HCT116 (cell line): ENCODE measurements around the gene PSMG3. TPM values are rescaled to one million over a fixed set of nuclear protein-coding genes. Genes with fewer than 3 reads are reported as not detected.

ENCODE experiments used
- ATAC-seq: fragments of 200-7000 bp; cut with Tn5 transposase; 2 replicates; pipeline ENCODE4 v1.9.1; 2020; ENCODE audit warnings: mild to moderate bottlenecking, moderate library complexity
- BruUV-seq: library from RNA; stranded (reverse); fragments of 400-500 nt; replicated peaks from 2 replicates; lab custom pipeline; 2021; lab: Mats Ljungman, UMichigan
- CTCF ChIA-PET: fragments of 300-600 bp; sonication (Branson Sonifier 250); formaldehyde crosslinking; loops from one replicate; lab custom pipeline; 2021; ENCODE audit warnings: antibody characterized with exemption; lab: Charles Lee
- POLR2A ChIA-PET: fragments of 300-600, 350-600 bp; sonication (Branson Sonifier 250); formaldehyde crosslinking; loops from one replicate; lab custom pipeline; 2021; ENCODE audit warnings: antibody characterized with exemption; lab: Charles Lee
- RAD21 ChIA-PET, 2 experiments: fragments of 300-600 bp; sonication (Branson Sonifier 250); formaldehyde crosslinking; loops; one replicate each; lab custom pipeline; 2023; ENCODE audit warnings: low total read pairs in 2 of 2; ENCODE audit not compliant: uncharacterized antibody in 2 of 2, unreplicated experiment in 2 of 2, low non-redundant PET in 1 of 2; lab: Charles Lee
- DNase-seq: peaks from one replicate; pipeline ENCODE4 v3.0.0-alpha.2; 2010; ENCODE audit warnings: low read depth, low spot score
- H2AFZ ChIP-seq: fragments of 200-600 bp; shearing (Covaris generic), sonication (generic); 2 replicates; pipeline ENCODE4 v1.6.1; 2017; ENCODE audit warnings: low read depth, mixed run types, mixed read lengths, antibody characterized with exemption, low read length; ENCODE audit not compliant: poor library complexity, severe bottlenecking
- H3K27ac ChIP-seq: 2 replicates; pipeline ENCODE4 v1.5.1; 2012; ENCODE audit warnings: low read depth, low read length
- H3K27me3 ChIP-seq: fragments of 200-600 bp; sonication (generic); 2 replicates; pipeline ENCODE4 v1.6.1; 2016; ENCODE audit warnings: mixed run types, low read length, mixed read lengths; ENCODE audit not compliant: insufficient read depth
- H3K36me3 ChIP-seq, 2 experiments: fragments of 200-500 bp in 1 of 2; fragments of 200-600 bp in 1 of 2; sonication (Bioruptor generic) in 1 of 2; sonication (generic) in 1 of 2; 2 replicates each; pipeline versions ENCODE4 v1.5.1 to v1.6.1; 2014 to 2016; ENCODE audit warnings: low read length in 2 of 2, inconsistent platforms in 1 of 2, mixed read lengths in 1 of 2, mixed run types in 1 of 2; ENCODE audit not compliant: insufficient read depth in 2 of 2, control insufficient read depth in 1 of 2
- H3K4me1 ChIP-seq, 2 experiments: fragments of 200-600 bp in 1 of 2; sonication (generic) in 1 of 2; 2 replicates each; pipeline versions ENCODE4 v1.5.1 to v1.6.1; 2012 to 2017; ENCODE audit warnings: low read length in 2 of 2, inconsistent platforms in 1 of 2, mild to moderate bottlenecking in 1 of 2, mixed read lengths in 1 of 2, mixed run types in 1 of 2, moderate library complexity in 1 of 2; ENCODE audit not compliant: insufficient read depth in 2 of 2, control insufficient read depth in 1 of 2
- H3K4me2 ChIP-seq: fragments of 200-600 bp; sonication (generic); 2 replicates; pipeline ENCODE4 v1.6.1; 2017; ENCODE audit warnings: mixed run types, low read length, mixed read lengths
- H3K4me3 ChIP-seq, 2 experiments: fragments of 200-600 bp in 1 of 2; sonication (generic) in 1 of 2; replicated peaks in 1 of 2; 2 replicates each; pipeline ENCODE4 v1.5.1; 2011 to 2016; ENCODE audit warnings: low read length in 2 of 2, control low read depth in 1 of 2, low read depth in 1 of 2, mild to moderate bottlenecking in 1 of 2, mixed read lengths in 1 of 2, mixed run types in 1 of 2
- H3K79me2 ChIP-seq: fragments of 200-600 bp; sonication (generic); 2 replicates; pipeline ENCODE4 v1.6.1; 2017; ENCODE audit warnings: mild to moderate bottlenecking, mixed run types, low read length, moderate library complexity, mixed read lengths; ENCODE audit not compliant: insufficient read depth
- H3K9ac ChIP-seq: fragments of 200-600 bp; sonication (generic); 2 replicates; pipeline ENCODE4 v1.6.1; 2016; ENCODE audit warnings: low read length, mixed read lengths
- H3K9me2 ChIP-seq: fragments of 200-600 bp; sonication (generic), shearing (Covaris generic); 2 replicates; pipeline ENCODE4 v1.6.1; 2017; ENCODE audit warnings: mixed run types, mild to moderate bottlenecking, moderate library complexity; ENCODE audit not compliant: insufficient read depth
- H3K9me3 ChIP-seq, 2 experiments: fragments of 200-500 bp in 1 of 2; fragments of 200-600 bp in 1 of 2; sonication (Bioruptor generic) in 1 of 2; sonication (generic) in 1 of 2; 2 replicates each; pipeline ENCODE4 v1.6.1; 2014 to 2017; ENCODE audit warnings: low read length in 2 of 2, mixed read lengths in 2 of 2, inconsistent platforms in 1 of 2, low read depth in 1 of 2, mild to moderate bottlenecking in 1 of 2, mixed run types in 1 of 2, moderate library complexity in 1 of 2; ENCODE audit not compliant: control insufficient read depth in 1 of 2, insufficient read depth in 1 of 2
- H4K20me1 ChIP-seq: fragments of 200-600 bp; sonication (generic), shearing (Covaris generic); 2 replicates; pipeline ENCODE4 v1.6.1; 2017; ENCODE audit warnings: mixed run types, mild to moderate bottlenecking, moderate library complexity; ENCODE audit not compliant: insufficient read depth
- CEBPB ChIP-seq: IDR thresholded peaks from 2 replicates; pipeline ENCODE4 v1.6.1; 2012; ENCODE audit warnings: low read depth
- CTCF ChIP-seq, 3 experiments: fragments of 200-600 bp in 1 of 3; sonication (generic) in 1 of 3; IDR thresholded peaks in 2 of 3; conservative IDR thresholded peaks in 1 of 3; 2 replicates each; pipeline ENCODE4 v1.5.1; 2012 to 2017; ENCODE audit warnings: low read depth in 2 of 3, low read length in 2 of 3, antibody characterized with exemption in 1 of 3, borderline replicate concordance in 1 of 3, control low read depth in 1 of 3, mild to moderate bottlenecking in 1 of 3, mixed read lengths in 1 of 3, mixed run types in 1 of 3, moderate library complexity in 1 of 3; ENCODE audit not compliant: insufficient read depth in 1 of 3
- EZH2 ChIP-seq: fragments of 200-600 bp; sonication (generic); IDR thresholded peaks from 2 replicates; pipeline ENCODE4 v1.6.1; 2017; ENCODE audit warnings: antibody characterized with exemption, mixed run types
- EZH2phosphoT487 ChIP-seq: fragments of 200-600 bp; IDR thresholded peaks from 2 replicates; pipeline ENCODE4 v1.6.1; 2018; ENCODE audit warnings: antibody characterized with exemption, borderline replicate concordance
- FOSL1 ChIP-seq: IDR thresholded peaks from 2 replicates; pipeline ENCODE4 v1.6.1; 2012; ENCODE audit warnings: low read depth
- POLR2AphosphoS5 ChIP-seq: IDR thresholded peaks from 2 replicates; pipeline ENCODE4 v1.6.1; 2011; ENCODE audit warnings: mild to moderate bottlenecking, low read depth, low read length, moderate library complexity
- SIN3A ChIP-seq: IDR thresholded peaks from 2 replicates; pipeline ENCODE4 v1.6.1; 2012; ENCODE audit warnings: low read depth
- SP1 ChIP-seq: IDR thresholded peaks from 2 replicates; pipeline ENCODE4 v1.6.1; 2012; ENCODE audit warnings: low read depth
- YY1 ChIP-seq: IDR thresholded peaks from 2 replicates; pipeline ENCODE4 v1.6.1; 2011; ENCODE audit warnings: low read length, low read depth, moderate library complexity, mild to moderate bottlenecking; ENCODE audit not compliant: insufficient replicate concordance; ENCODE audit errors: extremely low read depth
- ZBTB33 ChIP-seq: IDR thresholded peaks from 2 replicates; pipeline ENCODE4 v1.6.1; 2011; ENCODE audit warnings: mild to moderate bottlenecking, low read length, moderate library complexity; ENCODE audit not compliant: insufficient replicate concordance; ENCODE audit errors: extremely low read depth
- ZFX ChIP-seq: fragments of 450-650 bp; IDR thresholded peaks from 2 replicates; pipeline ENCODE4 v1.6.1; 2017
- intact Hi-C: fragments of 100-400 bp; cut with micrococcal nuclease; formaldehyde crosslinking; loops from 2 replicates; pipeline ENCODE4 v1.10.0; 2022
- total RNA-seq: library from RNA; stranded (reverse); gene quantifications from one replicate; pipeline ENCODE4 v1.2.1, GENCODE V29; 2021; ENCODE audit not compliant: unreplicated experiment
- TF ChIP-seq, protein P1 (sequence below): IDR thresholded peaks from 2 replicates; pipeline ENCODE4 v1.6.1; 2012; ENCODE audit warnings: low read depth

The PSMG3 gene
- total RNA-seq, 1 experiment from 2014 or later: 60.9 TPM

DNA sequence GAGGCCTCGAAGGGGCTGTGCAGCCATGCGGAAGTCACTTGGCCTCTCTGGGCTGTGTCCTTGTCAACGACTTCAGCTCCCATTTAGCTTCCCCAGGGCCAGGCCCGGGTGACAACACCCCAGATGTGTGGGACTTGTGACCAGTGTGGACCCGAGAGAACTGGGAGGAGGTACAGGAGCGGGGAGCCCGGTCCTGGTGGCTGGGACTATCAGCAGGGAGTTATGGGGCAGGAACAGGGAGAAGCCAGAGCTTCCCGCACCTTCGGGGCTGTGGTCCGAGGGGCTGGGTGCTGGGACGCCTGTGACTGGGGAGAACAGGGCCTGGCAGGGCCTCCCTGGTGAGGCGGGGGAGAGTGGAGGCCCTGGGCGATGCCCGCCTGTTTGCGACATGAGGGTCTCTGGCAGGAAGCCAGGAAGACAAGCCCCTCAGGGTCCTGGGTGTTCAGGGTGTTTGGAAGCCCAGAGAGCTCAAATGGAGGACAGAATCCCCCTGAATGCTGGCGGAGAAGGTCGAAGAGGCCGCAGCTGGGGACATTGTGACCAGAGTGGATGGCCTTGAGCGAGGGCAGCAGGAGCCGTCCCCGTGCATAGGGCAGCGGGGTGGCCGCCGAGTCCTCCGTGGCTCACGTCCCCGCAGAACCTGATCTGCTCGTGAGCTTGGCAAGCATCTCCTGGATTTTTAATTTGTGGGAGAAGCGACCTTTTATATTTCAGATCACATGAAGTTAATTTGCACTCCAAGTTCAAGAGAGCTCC, 30.0 kb upstream of the PSMG3 start:
- CTCF ChIA-PET: no interaction called here
- no peaks in the 10 kb centered on the region for H3K36me3 ChIP-seq
- H3K9ac ChIP-seq: no peak overlapping the region
- no TSS peak for BruUV-seq
- H3K9me3 ChIP-seq: no peaks in the 10 kb centered on the region
- no peaks in the 10 kb centered on the region for H3K4me1 ChIP-seq
- H4K20me1 ChIP-seq: no peaks in the 10 kb centered on the region
- H3K27me3 ChIP-seq: no peaks in the 10 kb centered on the region
- H3K4me3 ChIP-seq: no peak overlapping the region
- intact Hi-C loops: no loop called here
- POLR2A ChIA-PET: no interaction called here
- no peaks in the 10 kb centered on the region for H3K79me2 ChIP-seq
- H3K9me2 ChIP-seq: no peaks in the 10 kb centered on the region
- H3K27ac ChIP-seq: no peak overlapping the region
- TF ChIP-seq ZBTB33: no peak
- no peak for TF ChIP-seq SP1
- TF ChIP-seq POLR2AphosphoS5: no peak
- no peak for TF ChIP-seq SIN3A
- TF ChIP-seq YY1: no peak
- no peak for TF ChIP-seq EZH2phosphoT487
- no peak for TF ChIP-seq CTCF (IDR thresholded peaks at IDR 0.05 in 2 of 3, conservative IDR thresholded peaks at IDR 0.05 in 1 of 3; ENCODE audit: borderline replicate concordance in 1 of 3, insufficient read depth in 1 of 3, low read depth in 2 of 3, low read length in 2 of 3)
- no peak for TF ChIP-seq ZFX
- TF ChIP-seq CEBPB: no peak
- TF ChIP-seq, protein P1, sequence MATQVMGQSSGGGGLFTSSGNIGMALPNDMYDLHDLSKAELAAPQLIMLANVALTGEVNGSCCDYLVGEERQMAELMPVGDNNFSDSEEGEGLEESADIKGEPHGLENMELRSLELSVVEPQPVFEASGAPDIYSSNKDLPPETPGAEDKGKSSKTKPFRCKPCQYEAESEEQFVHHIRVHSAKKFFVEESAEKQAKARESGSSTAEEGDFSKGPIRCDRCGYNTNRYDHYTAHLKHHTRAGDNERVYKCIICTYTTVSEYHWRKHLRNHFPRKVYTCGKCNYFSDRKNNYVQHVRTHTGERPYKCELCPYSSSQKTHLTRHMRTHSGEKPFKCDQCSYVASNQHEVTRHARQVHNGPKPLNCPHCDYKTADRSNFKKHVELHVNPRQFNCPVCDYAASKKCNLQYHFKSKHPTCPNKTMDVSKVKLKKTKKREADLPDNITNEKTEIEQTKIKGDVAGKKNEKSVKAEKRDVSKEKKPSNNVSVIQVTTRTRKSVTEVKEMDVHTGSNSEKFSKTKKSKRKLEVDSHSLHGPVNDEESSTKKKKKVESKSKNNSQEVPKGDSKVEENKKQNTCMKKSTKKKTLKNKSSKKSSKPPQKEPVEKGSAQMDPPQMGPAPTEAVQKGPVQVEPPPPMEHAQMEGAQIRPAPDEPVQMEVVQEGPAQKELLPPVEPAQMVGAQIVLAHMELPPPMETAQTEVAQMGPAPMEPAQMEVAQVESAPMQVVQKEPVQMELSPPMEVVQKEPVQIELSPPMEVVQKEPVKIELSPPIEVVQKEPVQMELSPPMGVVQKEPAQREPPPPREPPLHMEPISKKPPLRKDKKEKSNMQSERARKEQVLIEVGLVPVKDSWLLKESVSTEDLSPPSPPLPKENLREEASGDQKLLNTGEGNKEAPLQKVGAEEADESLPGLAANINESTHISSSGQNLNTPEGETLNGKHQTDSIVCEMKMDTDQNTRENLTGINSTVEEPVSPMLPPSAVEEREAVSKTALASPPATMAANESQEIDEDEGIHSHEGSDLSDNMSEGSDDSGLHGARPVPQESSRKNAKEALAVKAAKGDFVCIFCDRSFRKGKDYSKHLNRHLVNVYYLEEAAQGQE: no peak
- TF ChIP-seq EZH2: no peak
- TF ChIP-seq FOSL1: no peak
- no peak overlapping the region for H2AFZ ChIP-seq
- DNase-seq: no peak
- RAD21 ChIA-PET: no interaction called here
- no peak overlapping the region for H3K4me2 ChIP-seq
- no peak for ATAC-seq
